NCI-H82 (cell line): ENCODE measurements around the gene OR9G4.

Source experiments
- DNase-seq: peaks from one replicate; lab custom pipeline; 2025; lab: John Stamatoyannopoulos, UW

The OR9G4 gene

GRCh38 chr11:56748597-56748996 is at the start of gene OR9G4:
Gene OR9G4 (minus strand): TSS chr11:56748697. CDS start chr11:56743766, 4,931 bp downstream.
- no peak for DNase-seq

DNA sequence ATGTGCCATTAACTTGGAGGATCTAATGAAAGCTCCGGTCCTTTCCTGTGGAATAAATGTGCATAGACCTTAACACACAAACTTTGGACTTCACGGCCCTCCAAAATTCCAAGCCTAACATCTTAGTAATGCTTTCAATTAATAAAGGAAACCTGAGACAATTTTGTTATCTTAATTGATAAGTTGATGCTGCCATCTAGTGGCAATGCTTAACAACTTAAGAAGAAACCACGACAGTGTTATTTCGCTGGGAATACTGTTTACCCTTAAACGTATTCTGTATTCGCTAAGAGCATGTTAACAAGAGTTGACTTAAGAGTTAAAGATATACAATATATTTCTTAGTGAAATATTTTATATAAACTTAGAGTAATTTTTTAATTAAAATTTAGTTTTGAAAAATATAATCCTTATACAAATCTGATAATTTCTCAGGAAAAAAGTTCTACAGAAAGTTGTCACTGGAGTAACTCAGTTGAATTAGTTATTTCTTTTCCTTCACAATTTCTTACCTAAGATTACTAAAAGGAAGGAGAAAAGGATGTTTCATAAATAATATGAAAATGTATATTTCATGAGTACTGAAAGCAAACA is 35.0 kb upstream of the OR9G4 start:
- peak; percentile 79 for DNase-seq

DNA sequence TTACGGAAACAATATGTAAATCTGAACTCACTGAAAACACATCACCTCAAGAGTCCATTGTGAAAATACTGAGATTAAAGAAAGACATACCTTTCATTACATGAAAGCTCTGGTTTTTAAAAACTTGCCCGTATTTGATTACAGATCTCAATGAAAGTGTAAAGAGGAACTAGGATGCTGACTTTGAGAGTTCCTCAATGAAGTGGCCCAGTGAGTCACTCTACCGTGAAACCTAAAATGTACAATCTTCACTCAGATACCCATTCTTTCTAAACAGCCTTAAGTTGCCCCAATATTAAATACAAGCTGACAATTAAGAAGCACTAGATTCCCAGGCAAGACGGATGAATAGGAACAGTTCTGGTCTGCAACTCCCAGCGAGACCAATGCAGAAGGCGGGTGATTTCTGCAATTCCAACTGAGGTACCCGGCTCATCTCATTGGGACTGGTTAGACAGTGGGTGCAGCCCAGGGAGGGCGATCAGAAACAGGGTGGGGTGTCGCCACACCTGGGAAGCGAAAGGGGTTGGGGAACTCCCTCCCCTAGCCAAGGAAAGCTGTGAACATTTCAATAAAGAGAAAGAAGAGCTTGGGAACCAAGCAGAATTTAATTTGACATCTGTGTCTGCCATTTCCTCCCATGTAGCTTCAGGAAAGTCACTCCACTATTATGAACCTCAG is 33.8 kb upstream of the OR9G4 start:
- DNase-seq, result no peak

GRCh38 chr11:56776809-56777208 is 28.3 kb upstream of the OR9G4 start:
- no peak for DNase-seq

DNA sequence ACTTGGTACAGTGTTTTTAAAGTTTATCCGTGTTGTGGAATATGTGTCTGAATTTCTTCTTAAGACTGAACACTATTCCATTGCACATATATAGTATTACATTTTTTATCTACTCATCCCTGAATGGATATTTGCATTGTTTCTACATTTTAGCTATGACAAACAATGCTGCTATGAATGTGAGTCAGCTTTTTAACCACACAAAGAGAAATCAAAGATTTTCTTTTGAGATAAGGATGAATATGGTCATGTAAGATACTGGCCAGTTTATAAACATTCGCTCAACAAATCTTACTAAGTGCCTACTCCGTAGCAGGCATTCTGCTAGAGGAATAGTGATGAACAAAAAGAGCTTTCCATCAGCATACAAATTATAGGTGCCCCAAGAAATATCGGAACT is 16.5 kb upstream of the OR9G4 start:
- DNase-seq, result no peak

GRCh38 chr11:56751480-56751879 is 3.0 kb upstream of the OR9G4 start:
- no peak for DNase-seq

DNA sequence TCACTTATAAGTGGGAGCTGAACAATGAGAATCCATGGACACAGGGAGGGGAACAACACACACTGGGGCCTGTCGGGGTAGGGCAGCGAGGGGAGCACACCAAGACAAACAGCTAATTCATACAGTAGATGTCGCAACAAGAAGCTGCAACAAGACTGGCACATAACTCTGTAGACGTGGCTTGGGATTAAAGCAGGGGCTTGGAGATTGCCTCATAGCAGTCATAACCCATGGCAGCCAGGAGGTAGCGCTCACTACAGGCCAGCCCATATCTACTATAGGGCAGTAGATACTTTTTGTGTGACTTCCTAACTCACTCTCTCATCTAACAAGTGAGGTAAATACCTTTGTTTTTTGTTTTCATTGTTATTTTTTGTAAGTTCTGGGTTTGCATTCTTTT is 1.7 kb upstream of the OR9G4 start:
- DNase-seq, result peak; percentile 8

DNA sequence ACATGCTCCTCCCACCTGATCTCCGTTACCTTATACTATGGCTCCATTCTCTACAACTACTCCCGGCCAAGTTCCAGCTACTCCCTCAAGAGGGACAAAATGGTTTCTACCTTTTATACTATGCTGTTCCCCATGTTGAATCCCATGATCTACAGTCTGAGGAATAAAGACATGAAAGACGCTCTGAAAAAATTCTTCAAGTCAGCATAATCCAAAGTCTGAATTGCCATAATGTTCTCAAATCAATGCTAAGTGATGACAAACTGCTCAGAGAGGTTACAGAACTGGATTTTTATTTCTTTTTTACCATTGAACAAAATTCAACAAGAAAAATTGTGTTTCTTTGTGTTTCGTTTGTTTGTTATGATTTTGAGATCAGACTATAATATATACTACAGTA is 7.6 kb downstream of the OR9G4 start:
- DNase-seq, result no peak

- DNase-seq, result no peak
Measured at GRCh38 chr11:56740107-56740506, 8.4 kb downstream of the OR9G4 start.

GRCh38 chr11:56720513-56720912 is 28.0 kb downstream of the OR9G4 start:
- no peak for DNase-seq

DNA sequence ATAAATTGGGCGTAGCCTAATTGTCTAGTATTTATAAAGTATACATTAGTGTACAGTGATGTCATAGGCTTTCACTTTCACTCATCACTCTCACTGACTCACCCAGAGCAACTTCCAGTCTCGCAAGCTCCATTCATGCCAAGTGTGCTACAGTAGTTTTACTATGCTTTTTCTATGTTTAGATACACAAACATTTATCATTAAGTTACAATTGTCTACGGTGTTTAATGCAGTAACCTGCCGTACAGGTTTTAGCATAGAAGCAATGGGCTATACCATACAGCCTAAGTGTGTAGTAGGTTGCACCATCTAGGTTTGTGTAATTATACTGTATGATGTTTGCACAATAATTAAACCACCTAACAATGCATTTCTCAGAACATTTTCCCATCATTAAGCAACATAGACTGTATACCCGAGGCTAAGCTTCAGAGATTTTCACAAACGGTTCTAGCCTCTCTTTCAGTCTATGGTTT is 32.1 kb downstream of the OR9G4 start:
- no peak for DNase-seq

DNA sequence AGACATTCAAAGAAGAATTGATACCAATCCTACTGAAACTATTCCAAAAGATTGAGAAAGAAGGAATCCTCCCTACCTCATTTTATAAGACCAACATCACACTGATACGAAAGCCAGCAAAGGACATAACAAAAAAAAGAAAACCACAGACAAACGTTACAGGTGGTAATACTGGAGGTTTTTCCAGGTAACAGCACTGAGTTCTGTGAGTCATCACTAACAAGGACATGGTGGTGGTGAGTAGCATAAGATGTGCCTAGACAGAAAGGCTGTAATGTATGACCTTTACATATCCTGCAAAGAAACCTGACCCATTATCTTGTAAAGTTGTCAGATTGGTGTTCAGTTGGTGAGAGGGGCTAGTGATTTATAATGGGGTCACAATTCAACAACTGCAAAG is 34.3 kb downstream of the OR9G4 start:
- DNase-seq, result no peak

DNA sequence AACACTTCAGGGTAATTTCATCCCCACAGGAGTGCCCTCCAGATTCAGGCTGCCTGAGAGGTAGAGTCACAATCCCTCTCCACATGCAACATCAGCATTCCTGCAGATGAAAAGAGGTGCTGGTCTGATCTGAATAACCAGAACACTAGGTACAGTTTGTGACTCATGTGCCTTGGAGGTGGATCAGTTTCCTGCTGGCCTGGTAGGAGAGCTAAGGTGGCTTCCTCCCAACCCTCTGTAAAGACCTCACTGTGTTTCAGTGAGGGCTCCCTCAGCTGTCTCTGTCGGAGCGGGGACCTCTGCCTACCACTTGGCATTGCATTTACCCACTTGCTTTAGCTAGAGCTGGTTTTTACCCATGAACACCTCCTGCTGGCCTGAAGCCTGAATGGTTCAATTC is 42.0 kb downstream of the OR9G4 start:
- no peak for DNase-seq

DNA sequence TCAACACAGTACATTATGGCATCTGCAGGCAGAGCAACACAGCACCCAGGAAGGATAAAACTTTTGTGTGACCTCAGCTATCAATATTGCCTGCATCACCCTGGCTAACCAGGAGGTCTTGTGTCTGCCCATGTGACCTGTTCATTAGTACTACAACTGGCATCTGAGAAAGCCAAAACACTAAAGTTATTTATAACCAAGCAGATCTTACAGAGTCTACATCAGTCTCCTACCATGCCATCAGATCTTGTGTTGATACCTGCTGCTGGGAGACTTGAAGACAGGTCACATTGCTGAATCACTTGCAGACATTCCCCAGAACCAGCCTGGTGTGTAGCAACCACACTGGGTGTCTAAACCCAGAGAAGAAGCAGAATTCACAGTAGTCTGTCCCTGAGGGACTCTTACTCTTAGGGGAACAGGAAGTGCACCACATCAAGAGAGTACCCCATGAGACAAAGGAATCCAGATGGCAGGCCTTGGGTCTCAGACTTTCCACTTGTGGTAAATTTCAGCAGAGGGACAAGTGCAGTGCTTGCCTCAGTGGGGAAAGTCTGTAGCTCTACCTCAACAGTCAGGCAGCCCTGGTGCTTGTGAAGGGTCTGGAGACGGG is 42.6 kb downstream of the OR9G4 start:
- no peak for DNase-seq

DNA sequence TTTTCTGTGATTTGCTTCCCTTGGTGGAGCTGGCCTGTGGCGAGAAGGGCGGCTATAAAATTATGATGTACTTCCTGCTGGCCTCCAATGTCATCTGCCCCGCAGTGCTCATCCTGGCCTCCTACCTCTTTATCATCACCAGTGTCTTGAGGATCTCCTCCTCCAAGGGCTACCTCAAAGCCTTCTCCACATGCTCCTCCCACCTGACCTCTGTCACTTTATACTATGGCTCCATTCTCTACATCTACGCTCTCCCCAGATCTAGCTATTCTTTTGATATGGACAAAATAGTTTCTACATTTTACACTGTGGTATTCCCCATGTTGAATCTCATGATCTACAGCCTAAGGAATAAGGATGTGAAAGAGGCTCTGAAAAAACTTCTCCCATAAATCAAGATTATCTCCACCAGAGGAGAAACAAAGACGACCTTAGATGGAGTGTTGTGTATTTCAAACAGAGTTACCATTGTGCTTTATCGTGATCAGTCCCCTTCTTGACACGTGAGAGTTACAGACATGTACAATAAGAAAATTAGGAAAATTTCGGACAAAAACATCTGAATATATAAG is 47.5 kb downstream of the OR9G4 start:
- DNase-seq, result no peak

- no peak for DNase-seq
Measured at GRCh38 chr11:56700242-56700913, 48.1 kb downstream of the OR9G4 start.

DNA sequence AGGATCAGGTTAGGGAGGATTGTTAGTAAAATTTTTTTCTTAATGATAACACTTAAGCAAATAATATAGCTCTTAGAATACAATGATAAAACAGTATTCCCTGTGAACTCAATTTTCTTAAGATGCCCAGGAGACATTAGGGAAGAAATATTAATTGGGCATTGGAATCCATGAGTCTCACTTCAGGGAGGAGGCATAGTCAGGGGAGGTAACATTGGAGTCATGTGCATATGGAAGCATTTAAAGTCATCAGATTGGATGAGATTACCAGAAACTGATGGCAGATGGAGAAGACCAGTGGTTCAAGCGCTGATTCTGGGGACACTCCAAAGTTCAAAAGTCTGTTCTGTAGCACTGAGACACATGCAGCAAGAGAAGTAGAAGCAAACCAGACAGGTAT is 49.7 kb downstream of the OR9G4 start, which contains the start of gene OR9G1:
TSS of gene OR9G1 (plus strand) at position 301 of the 400 bp plus-strand sequence. CDS start 1,293 bp downstream, outside the sequence.
- DNase-seq, result no peak

DNA sequence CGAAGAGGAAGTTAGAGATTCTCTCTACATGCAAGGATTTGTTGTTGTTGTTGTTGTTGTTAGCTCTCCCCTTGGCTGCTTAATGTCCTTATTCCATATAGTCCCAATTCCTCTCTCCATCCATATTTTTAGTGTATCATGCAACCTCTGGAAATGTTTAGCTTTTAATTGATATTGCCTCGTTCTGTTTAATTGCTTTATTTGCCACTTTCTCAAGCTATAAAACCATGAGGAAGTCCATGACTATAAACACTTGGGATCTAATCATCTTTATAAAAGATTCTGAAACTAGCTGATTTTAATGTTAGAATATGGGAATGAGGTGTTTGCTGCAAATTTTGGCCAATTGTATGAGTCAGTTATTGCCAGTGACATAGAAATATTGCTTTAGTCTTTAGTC is 55.1 kb downstream of the OR9G4 start:
- no peak for DNase-seq
